Neural cell (in vitro differentiated cells): ENCODE measurements around the gene GFRA1. TPM values are rescaled to one million over a fixed set of nuclear protein-coding genes. Genes with fewer than 3 reads are reported as not detected.

Experiments used
- H2AFZ ChIP-seq: fragments of 200-600, 300-800 bp; sonication (generic), shearing (Covaris generic); 2 replicates; pipeline ENCODE4 v1.6.0; 2014; ENCODE audit warnings: low read depth, mild to moderate bottlenecking, antibody characterized with exemption, low read length, moderate library complexity
- H3F3A ChIP-seq: fragments of 200-600 bp; shearing (Covaris generic); 2 replicates; pipeline ENCODE4 v1.6.1; 2016; ENCODE audit warnings: mild to moderate bottlenecking, moderate library complexity, mixed read lengths, antibody characterized with exemption, low read length; ENCODE audit not compliant: insufficient read depth, poor library complexity, severe bottlenecking
- H3K27ac ChIP-seq: fragments of 200-600, 300-800 bp; sonication (generic), shearing (Covaris generic); 2 replicates; pipeline ENCODE4 v1.5.1; 2014; ENCODE audit warnings: mild to moderate bottlenecking, low read length, moderate library complexity
- H3K27me3 ChIP-seq: fragments of 300-800, 200-600 bp; sonication (generic), shearing (Covaris generic); 2 replicates; pipeline ENCODE4 v1.6.0; 2014; ENCODE audit warnings: mild to moderate bottlenecking, low read depth, low read length, moderate library complexity; ENCODE audit not compliant: insufficient read depth
- H3K36me3 ChIP-seq: fragments of 300-800, 200-600 bp; sonication (generic), shearing (Covaris generic); 2 replicates; pipeline ENCODE4 v1.5.1; 2014; ENCODE audit warnings: mild to moderate bottlenecking, antibody characterized with exemption, low read length, moderate library complexity; ENCODE audit not compliant: insufficient read depth
- H3K4me2 ChIP-seq: fragments of 300-800, 200-600 bp; sonication (generic), shearing (Covaris generic); 2 replicates; pipeline ENCODE4 v1.6.0; 2014; ENCODE audit warnings: mild to moderate bottlenecking, low read length
- H3K4me3 ChIP-seq: fragments of 300-800, 200-600 bp; sonication (generic), shearing (Covaris generic); 2 replicates; pipeline ENCODE4 v1.5.1; 2014; ENCODE audit warnings: mild to moderate bottlenecking, low read length, moderate library complexity
- H3K79me2 ChIP-seq: fragments of 200-600 bp; shearing (Covaris generic); replicated peaks from 2 replicates; pipeline ENCODE4 v1.6.0; 2014; ENCODE audit warnings: mild to moderate bottlenecking, low read length, moderate library complexity; ENCODE audit not compliant: insufficient read depth
- H3K9ac ChIP-seq: fragments of 300-800, 200-600 bp; sonication (generic), shearing (Covaris generic); 2 replicates; pipeline ENCODE4 v1.6.1; 2016; ENCODE audit warnings: mild to moderate bottlenecking, low read length, mixed read lengths
- H3K9me2 ChIP-seq: fragments of 200-600 bp; shearing (Covaris generic); 2 replicates; pipeline ENCODE4 v1.6.1; 2016; ENCODE audit warnings: mild to moderate bottlenecking, low read length, mixed read lengths; ENCODE audit not compliant: insufficient read depth
- H3K9me3 ChIP-seq: fragments of 200-600, 300-800 bp; sonication (generic), shearing (Covaris generic); 2 replicates; pipeline ENCODE4 v1.6.1; 2016; ENCODE audit warnings: mild to moderate bottlenecking, mixed run types, low read length, moderate library complexity, mixed read lengths
- H4K20me1 ChIP-seq: fragments of 200-600 bp; shearing (Covaris generic); 2 replicates; pipeline ENCODE4 v1.6.1; 2016; ENCODE audit warnings: mild to moderate bottlenecking, mixed run types; ENCODE audit not compliant: insufficient read depth
- CTCF ChIP-seq: fragments of 450-650 bp; IDR thresholded peaks from 2 replicates; pipeline ENCODE4 v1.5.1; 2014; ENCODE audit warnings: antibody characterized with exemption, mild to moderate bottlenecking, moderate library complexity; ENCODE audit not compliant: poor library complexity, severe bottlenecking
- EP300 ChIP-seq: fragments of 450-650 bp; conservative IDR thresholded peaks from 2 replicates; pipeline ENCODE4 v1.6.1; 2014; ENCODE audit warnings: antibody characterized with exemption, mild to moderate bottlenecking, moderate library complexity; ENCODE audit not compliant: poor library complexity, severe bottlenecking
- EZH2 ChIP-seq: fragments of 200-600, 300-800 bp; shearing (Covaris generic), sonication (generic); IDR thresholded peaks from 2 replicates; pipeline ENCODE4 v1.6.1; 2014; ENCODE audit warnings: antibody characterized with exemption, low read length, borderline replicate concordance, mild to moderate bottlenecking; ENCODE audit not compliant: insufficient read depth, poor library complexity, severe bottlenecking
- MXI1 ChIP-seq: fragments of 450-650 bp; conservative IDR thresholded peaks from 2 replicates; pipeline ENCODE4 v1.6.1; 2014; ENCODE audit warnings: antibody characterized with exemption, mild to moderate bottlenecking; ENCODE audit not compliant: poor library complexity, severe bottlenecking
- POLR2AphosphoS5 ChIP-seq: IDR thresholded peaks from 2 replicates; pipeline ENCODE4 v1.6.1; 2012
- RAD21 ChIP-seq: fragments of 450-650 bp; conservative IDR thresholded peaks from 2 replicates; pipeline ENCODE4 v1.6.1; 2014; ENCODE audit warnings: antibody characterized with exemption, mild to moderate bottlenecking, moderate library complexity
- REST ChIP-seq: IDR thresholded peaks from 2 replicates; pipeline ENCODE4 v1.6.1; 2012; ENCODE audit warnings: borderline replicate concordance
- SMC3 ChIP-seq: fragments of 450-650 bp; conservative IDR thresholded peaks from 2 replicates; pipeline ENCODE4 v1.6.1; 2014; ENCODE audit warnings: antibody characterized with exemption, mild to moderate bottlenecking, moderate library complexity; ENCODE audit not compliant: poor library complexity
- TAF1 ChIP-seq: IDR thresholded peaks from 2 replicates; pipeline ENCODE4 v1.6.1; 2012; ENCODE audit warnings: low read depth
- polyA plus RNA-seq: library from polyadenylated mRNA; depleted of rRNA; stranded (reverse); fragments of >200 nt; gene quantifications from 2 replicates; pipeline ENCODE4 v1.2.3, GENCODE V29; 2014

The GFRA1 gene
- polyA plus RNA-seq, 1 donor from 2014 or later: 2.3 TPM

- H3K4me2 ChIP-seq: no peak overlapping the region
- no peaks in the 10 kb centered on the region for H3K9me2 ChIP-seq
- H3K4me3 ChIP-seq: no peak overlapping the region
- no peak overlapping the region for H3K27ac ChIP-seq
- H3K27me3 ChIP-seq: no peaks in the 10 kb centered on the region
- no peak overlapping the region for H3K9ac ChIP-seq
- H3K9me3 ChIP-seq: no peaks in the 10 kb centered on the region
- no peaks in the 10 kb centered on the region for H3F3A ChIP-seq
- no peak overlapping the region for H2AFZ ChIP-seq
- H3K36me3 ChIP-seq: no peaks in the 10 kb centered on the region
- TF ChIP-seq EP300 (no peak), CTCF (no peak), TAF1 (no peak), MXI1 (no peak), SMC3 (no peak), REST (no peak), RAD21 (no peak), EZH2 (no peak), POLR2AphosphoS5 (no peak)
- H3K79me2 ChIP-seq: no peaks in the 10 kb centered on the region
- H4K20me1 ChIP-seq: no peaks in the 10 kb centered on the region
These were observed 146.8 kb downstream of the GFRA1 start for GRCh38 chr10:116126239-116126638.

GRCh38 chr10:116125180-116125579 is 147.8 kb downstream of the GFRA1 start:
- Histone ChIP-seq H3K9ac (no peak overlapping the region), H3K27ac (no peak overlapping the region), H3K4me3 (no peak overlapping the region), H3F3A (no peaks in the 10 kb centered on the region), H3K79me2 (no peaks in the 10 kb centered on the region), H3K9me2 (no peaks in the 10 kb centered on the region), H3K4me2 (no peak overlapping the region), H3K9me3 (no peaks in the 10 kb centered on the region), H3K27me3 (no peaks in the 10 kb centered on the region), H4K20me1 (no peaks in the 10 kb centered on the region), H2AFZ (no peak overlapping the region), H3K36me3 (no peaks in the 10 kb centered on the region)
- TF ChIP-seq EP300: no peak
- TF ChIP-seq REST: no peak
- no peak for TF ChIP-seq EZH2
- TF ChIP-seq TAF1: no peak
- no peak for TF ChIP-seq CTCF
- TF ChIP-seq SMC3: no peak
- TF ChIP-seq MXI1: no peak
- no peak for TF ChIP-seq POLR2AphosphoS5
